ENCODE results near the gene ADD2.

The ADD2 gene

DNA sequence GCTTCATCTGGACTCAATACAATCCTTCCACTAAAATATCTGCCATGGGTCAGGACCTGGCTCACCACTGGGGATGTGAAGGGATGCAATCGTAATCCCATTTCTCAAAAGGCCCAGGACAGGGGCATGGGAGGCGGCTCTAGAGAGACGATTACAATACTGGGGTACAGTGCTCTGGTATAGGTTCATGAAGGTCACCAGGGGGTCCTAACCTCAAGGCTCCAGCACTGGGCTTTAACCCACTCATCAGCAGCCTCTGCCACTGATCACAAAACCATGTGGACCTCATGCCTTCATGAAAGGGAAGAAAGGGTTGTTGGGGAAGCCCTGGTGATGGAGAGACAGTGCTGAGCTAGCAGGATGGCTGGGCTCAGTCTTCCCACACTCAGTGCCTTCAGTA, 48.8 kb downstream of the ADD2 start:
- no peak for DNase-seq

DNA sequence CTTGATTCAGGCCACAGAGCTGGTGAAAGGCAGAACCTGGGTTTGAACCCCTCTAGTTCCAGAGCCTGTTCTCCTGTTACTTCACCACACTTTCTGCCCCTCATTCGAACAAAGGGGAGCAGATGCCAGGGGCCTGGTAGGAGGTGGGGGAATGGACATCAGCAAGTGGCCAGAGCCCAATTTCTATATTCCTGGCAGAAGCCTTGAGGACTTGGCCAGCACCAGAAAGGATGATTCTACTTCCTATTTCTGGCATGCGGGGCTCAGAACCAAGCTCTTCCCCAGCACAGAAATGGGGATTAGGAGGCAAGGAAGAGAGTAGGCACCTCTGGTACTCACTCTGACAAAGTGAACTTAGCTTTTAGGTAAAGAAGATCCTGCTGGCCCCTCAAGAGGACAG, 49.3 kb downstream of the ADD2 start:
- no peak for DNase-seq

GRCh38 chr2:70718241-70718640, 49.8 kb downstream of the ADD2 start:
- DNase-seq = no peak

DNA sequence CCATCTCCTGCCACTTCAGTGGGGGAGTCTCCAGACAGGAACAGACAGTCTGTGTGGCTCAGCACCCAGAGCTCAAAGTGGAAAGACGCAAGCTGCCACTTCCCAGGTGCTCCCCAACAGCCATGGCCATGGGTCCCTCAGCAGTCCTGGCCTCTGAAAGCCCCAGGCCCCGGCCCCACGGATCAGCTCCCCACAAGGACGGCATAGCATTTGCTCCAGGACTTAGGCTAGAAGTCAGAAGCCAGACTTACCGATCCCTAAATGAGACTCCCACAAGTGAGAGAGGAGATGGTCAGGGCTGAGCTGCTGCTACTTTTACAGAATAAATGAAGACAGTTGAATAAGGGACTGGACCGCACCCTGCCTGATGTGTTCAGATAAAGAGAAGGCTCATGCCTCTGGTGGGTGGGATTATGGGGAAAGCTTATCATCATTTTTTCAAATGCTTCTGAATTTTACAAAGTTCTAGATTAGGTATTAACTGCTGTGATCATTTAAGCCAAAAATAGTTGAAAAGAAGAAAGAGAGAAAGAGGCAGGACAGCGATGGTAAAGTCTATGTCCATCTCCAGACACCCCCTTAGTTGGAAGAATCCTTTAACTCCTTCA, 50.5 kb downstream of the ADD2 start:
- no peak for DNase-seq

DNA sequence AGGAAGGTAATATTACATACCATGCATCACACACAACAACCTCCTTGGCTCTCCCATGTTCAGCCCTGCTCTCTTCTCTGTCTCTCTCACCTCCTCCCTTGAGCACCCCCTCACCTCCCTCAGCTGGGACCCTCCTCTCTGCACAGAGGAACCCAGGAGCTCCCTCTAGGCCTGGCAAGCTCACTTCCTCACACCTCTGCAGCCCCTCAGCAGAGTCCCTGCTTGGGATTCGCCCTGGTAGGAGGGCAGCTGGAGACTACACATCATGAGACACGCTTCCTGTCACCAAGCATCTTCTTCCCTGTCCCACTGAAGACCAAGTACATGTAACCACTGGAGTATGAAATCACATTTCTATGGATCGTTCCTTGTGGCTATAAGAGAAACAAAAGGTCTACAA, 51.0 kb downstream of the ADD2 start:
- DNase-seq = no peak

GRCh38 chr2:70716131-70716743, 51.8 kb downstream of the ADD2 start:
- no peak for DNase-seq

DNA sequence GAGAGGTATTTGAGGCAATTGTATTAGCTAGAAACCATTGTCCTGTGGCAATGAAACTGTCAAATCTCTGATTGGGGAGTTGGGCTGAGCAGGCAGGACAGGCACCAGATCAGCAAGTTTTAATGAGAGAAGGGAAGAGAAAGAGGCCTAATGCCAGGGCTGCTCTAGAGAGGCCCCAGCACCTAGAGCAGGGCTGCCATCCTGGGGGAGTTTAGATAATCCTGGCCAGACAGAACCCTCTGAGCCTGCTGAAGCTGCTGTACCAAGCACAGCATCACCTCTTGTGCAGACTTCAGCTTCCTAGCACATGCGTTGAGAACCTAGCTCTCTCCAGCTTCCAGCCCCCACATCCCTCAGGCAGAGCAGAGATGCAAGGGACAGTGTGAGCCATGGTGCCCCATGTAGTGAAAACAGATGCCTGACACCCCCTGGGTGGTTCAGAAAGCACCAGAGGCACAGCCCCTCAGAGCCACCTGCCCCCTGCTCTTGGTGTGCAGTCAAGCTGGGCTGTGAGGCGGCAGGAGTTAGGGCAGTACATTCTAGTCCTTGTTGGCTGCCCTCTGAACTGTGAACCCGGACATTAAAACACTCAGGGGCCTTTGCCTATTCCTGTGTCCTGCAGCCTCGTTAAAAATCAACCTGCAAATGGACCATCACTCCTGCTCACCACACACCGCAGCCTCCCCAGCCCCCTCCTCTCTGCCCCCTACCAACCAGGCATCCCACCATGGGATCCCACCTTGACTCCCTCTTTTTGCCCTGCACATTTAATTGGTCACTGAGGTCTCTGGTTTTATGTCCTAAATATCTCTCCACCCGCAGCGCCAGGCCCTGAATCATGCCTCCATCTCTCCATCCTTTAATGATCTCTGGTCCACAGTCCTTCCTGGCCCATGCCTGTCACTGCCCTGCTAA, 52.7 kb downstream of the ADD2 start:
- DNase-seq = no peak

DNA sequence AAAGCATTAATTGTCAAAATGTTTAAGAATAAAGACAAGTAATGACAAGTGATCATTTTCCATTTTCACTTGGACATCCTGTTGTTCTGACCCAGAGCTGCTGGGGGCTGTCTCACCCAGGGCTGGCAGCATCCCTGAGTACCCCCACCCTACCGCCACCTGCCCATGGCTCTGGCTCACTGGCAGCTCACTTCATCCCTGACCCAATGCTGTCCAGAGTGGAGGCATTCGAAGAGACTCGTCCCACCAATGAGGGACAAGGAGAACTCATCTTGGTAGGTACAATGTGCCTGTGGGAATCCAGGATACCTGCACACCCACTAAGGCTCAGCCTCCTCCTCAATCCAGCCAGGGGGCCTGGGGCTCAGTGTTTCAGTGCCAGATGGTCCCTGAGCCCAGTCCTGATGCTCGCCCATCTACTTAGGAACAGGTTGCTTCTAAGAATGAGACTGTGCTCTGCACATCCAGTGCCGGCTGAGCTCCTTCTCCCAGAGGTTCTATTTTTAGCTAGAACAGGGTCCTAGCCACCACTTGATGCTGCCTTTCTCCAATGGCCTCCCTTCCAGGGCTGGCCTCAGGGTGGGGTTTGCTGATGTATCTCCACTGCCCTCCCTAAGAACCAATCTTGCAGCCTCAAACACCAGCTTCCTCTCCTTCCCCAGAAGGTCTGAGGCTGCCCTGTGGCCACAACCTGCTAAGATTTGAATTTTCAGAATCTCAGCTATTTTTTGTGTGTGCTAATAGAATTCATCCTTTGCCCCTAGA, 53.7 kb downstream of the ADD2 start:
- no peak for DNase-seq

GRCh38 chr2:70712916-70713315, 55.1 kb downstream of the ADD2 start:
- DNase-seq = no peak

DNA sequence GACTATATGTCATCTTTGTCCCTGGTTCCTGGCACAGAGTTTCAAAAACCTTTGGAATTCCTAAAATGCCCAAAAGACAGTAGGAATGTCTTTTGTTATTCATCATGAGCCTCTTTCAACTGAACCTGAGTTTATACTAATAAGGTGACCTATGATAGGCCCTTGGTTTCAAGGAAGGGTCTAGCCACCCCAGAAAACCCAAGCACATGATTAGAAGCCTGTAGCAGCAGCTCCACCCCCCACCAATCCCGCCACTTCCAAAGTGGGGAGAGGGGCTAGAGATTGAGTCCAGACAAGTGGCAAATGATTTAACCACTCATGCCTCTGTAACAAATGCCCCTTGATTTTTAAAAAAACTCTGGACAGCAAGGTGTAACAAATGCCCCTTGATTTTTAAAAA, 56.8 kb downstream of the ADD2 start:
- no peak for DNase-seq

DNA sequence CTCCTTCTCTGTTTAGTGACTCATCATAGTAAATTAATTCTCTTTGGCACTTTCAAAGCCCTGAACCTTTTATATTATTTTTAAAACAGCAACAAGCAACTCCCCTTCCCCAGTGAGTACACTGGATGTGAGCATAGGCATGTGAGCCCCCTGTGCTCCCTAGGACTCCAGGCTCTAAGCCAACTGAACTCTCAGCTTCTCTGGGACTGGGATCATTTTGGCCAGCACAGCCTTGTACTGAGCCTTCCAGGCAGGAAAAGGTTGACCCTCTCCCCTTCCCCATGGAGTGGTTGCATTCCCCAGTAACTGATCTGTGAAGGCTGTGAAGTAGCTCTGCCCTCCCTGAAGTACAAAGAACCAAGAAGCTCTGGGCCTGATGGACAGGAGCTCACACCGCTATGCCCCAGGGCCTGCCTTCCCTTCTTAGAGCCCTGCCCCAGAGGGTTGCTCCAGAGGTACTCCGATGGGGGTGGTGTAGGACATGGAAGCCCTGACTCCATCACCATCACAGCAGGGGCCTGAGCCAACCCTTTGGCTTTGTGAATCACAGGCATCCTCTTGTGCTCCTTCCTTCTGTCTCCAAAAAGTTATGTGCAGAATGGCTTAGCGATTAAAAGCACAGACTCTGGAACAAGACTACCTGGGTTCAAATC, 57.8 kb downstream of the ADD2 start:
- DNase-seq = no peak

GRCh38 chr2:70709275-70710037, 58.5 kb downstream of the ADD2 start:
- no peak for DNase-seq

- no peak for DNase-seq
These were observed 59.4 kb downstream of the ADD2 start for GRCh38 chr2:70708376-70709199.

DNA sequence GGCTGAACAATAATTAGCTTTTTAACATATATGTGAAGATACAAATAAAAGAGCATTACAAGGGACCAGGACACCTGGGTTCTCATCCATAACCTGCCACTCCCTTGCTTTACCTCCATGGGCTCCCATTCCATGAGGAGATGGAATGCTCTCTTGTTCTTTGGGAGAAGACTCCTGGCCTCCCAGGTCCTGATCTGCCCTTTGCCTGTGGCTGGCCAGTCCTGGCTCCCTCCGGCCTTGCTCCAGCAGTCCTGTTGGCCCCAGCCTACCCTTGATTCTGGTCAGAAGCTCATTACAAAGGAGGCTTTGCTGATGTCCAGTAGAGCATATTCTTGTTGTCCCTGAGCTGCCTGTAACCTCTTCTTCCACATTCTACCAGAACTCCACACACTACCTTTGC, 60.3 kb downstream of the ADD2 start:
- DNase-seq = no peak

GRCh38 chr2:70706026-70706795, 61.8 kb downstream of the ADD2 start:
- no peak for DNase-seq

DNA sequence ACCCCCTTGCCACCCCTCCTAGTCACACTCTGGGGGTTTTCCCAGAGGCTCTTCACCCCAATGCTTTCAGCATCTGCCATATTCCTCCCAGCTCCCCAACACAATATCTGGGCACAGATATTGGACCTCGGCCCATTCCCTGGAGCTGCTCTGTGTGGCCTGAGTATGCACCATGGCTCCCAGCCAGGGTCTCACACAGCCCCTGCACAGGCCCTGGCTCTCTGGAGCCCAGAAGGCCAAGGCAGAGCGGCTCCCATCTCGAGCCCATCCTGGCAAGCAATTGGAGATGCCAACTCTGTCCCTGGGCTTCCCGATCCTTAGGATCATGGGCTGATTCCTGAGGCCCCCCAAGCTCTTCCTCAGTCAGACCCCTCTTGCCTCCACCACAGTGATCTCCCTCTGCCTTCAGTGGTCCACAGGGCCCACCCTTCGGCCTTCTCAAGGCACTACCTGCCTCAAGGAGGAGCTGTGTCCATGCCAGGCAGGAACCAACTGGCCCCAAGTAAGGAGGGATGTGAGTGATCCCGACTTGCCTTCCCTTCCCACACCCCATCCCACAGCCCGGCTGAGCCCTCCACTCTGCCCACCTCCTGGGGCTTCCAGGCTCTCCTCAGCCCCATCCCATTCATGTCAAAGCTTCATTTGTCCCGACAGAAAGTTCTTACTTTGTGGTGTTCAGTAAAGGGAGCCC, 62.7 kb downstream of the ADD2 start:
- DNase-seq = no peak

DNA sequence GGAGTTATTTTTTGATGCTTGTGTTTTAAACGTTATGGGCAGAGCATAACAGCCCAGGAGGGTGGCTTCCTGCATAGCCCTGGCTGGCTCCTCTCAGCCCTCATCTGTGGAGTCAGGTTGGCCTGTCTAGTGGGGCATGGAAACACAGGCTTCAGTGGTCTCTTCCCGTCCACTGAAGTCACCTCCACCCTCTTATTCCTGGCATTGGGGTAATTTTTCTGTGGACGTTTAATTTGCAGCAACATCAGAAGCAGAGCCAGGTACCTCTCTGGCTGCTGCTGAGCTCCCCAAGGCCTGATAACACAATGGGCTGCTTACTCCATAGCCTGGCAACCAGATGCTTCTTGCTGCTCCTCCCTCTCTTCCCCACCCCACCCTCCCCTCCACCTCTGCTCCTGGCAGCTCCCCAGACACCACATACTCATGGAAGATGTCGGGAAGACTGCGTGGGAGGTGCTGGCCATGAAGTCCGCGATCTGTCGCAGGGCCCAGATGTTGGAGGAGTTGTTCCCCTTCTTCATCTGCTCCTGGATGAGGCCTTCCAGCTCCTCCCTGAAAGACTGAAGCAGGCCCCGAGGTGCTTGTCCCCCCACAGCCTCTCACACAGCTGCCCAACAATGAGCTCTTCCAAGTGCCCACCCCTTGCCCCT, 64.0 kb downstream of the ADD2 start:
- DNase-seq = no peak

- no peak for DNase-seq
These were observed 65.1 kb downstream of the ADD2 start for GRCh38 chr2:70702711-70703395.

Measured in CD4-positive, alpha-beta T cell treated with Interferon alpha-2 for 1 hour (primary cell).